BLaER1 (cell line): ENCODE measurements around the gene CREBRF.
"Not testable (repeated sequence)": the region's sequence is repeated elsewhere in the genome, so short reads cannot be mapped to it uniquely, and the experiment has no call there.

Experiments
- H3K27ac ChIP-seq: shearing (Covaris generic); formaldehyde crosslinking; 2 replicates; pipeline ENCODE4 v1.8.1; 2022
- H3K27me3 ChIP-seq: shearing (Covaris generic); formaldehyde crosslinking; 2 replicates; pipeline ENCODE4 v1.8.1; 2022
- H3K36me3 ChIP-seq: shearing (Covaris generic); formaldehyde crosslinking; 2 replicates; pipeline ENCODE4 v1.8.1; 2022
- H3K4me1 ChIP-seq: shearing (Covaris generic); formaldehyde crosslinking; 2 replicates; pipeline ENCODE4 v1.8.1; 2022
- H3K4me2 ChIP-seq: shearing (Covaris generic); formaldehyde crosslinking; 2 replicates; pipeline ENCODE4 v1.8.1; 2022
- H3K4me3 ChIP-seq: shearing (Covaris generic); formaldehyde crosslinking; 2 replicates; pipeline ENCODE4 v1.8.1; 2022
- H3K9ac ChIP-seq: shearing (Covaris generic); formaldehyde crosslinking; 2 replicates; pipeline ENCODE4 v1.8.1; 2022
- H3K9me3 ChIP-seq: shearing (Covaris generic); formaldehyde crosslinking; 2 replicates; pipeline ENCODE4 v1.8.1; 2022
- H4K20me1 ChIP-seq: shearing (Covaris generic); formaldehyde crosslinking; 2 replicates; pipeline ENCODE4 v1.8.1; 2022
- Cebpa-rat ChIP-seq: shearing (Covaris generic); IDR thresholded peaks from 2 replicates; pipeline ENCODE4 v1.8.1; 2022

Gene CREBRF

GRCh38 chr5:173016598-173017046 lies 39.5 kb upstream of the CREBRF start:
- H3K4me2 ChIP-seq: no peak overlapping the region
- peaks cover 61% of the 10 kb centered on the region for H3K36me3 ChIP-seq
- no peak overlapping the region for H3K27ac ChIP-seq
- H4K20me1 ChIP-seq: peaks cover 98% of the 10 kb centered on the region
- no peak overlapping the region for H3K4me3 ChIP-seq
- H3K27me3 ChIP-seq: no peaks in the 10 kb centered on the region
- no peaks in the 10 kb centered on the region for H3K9me3 ChIP-seq
- no peaks in the 10 kb centered on the region for H3K4me1 ChIP-seq
- no peak overlapping the region for H3K9ac ChIP-seq
- no peak for TF ChIP-seq Cebpa-rat

- H3K4me3 ChIP-seq, H3K27me3 ChIP-seq, H3K4me2 ChIP-seq, H3K4me1 ChIP-seq, H3K9ac ChIP-seq, H3K27ac ChIP-seq, H3K9me3 ChIP-seq: not testable (repeated sequence)
- peaks cover 62% of the 10 kb centered on the region for H3K36me3 ChIP-seq
- H4K20me1 ChIP-seq: peaks cover 98% of the 10 kb centered on the region
These were observed 39.1 kb upstream of the CREBRF start for GRCh38 chr5:173017087-173017486.

DNA sequence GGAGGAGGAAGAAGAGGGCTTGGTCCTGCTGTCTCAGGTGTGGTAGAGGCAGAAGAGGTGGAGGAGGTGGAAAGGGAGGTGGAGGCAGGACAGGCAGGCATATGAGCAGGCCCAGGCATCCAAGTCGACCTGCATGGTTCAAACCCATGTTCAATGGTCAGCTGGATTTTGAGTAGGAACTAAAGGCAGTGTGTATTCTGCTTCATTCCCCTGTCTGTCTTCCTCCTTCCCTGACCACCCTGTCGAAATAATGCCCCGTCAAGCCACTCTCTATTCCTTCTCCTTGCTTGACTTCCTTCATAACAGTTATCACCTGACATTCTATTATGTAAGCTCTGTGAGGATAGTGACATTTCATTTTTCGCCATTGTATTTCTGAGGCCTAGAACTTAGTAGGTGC lies 37.8 kb upstream of the CREBRF start:
- H3K27ac ChIP-seq: no peak overlapping the region
- H4K20me1 ChIP-seq: peaks cover 98% of the 10 kb centered on the region
- no peak for TF ChIP-seq Cebpa-rat
- no peaks in the 10 kb centered on the region for H3K27me3 ChIP-seq
- H3K4me3 ChIP-seq: no peak overlapping the region
- H3K36me3 ChIP-seq: peaks cover 66% of the 10 kb centered on the region
- H3K4me1 ChIP-seq: no peaks in the 10 kb centered on the region
- no peak overlapping the region for H3K4me2 ChIP-seq
- no peak overlapping the region for H3K9ac ChIP-seq
- H3K9me3 ChIP-seq: no peaks in the 10 kb centered on the region

DNA sequence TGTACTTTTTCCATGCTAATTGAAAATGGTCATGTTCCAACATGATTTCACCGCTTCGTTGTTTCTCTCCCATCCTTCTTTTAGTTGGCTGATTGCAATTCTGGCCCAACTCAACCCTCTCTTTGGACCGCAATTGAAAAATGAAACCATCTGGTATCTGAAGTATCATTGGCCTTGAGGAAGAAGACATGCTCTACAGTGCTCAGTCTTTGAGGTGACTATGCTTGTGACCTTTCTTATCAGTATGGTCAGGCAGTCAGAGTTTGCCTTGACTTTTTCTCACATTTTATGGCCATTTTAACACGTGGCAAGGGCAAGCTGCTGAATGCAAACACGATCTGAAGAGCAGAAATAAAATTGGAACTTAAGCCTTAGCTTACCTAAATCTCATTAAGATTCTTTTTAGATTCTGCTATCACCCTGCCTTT lies 36.0 kb upstream of the CREBRF start:
- no peak overlapping the region for H3K4me2 ChIP-seq
- no peak for TF ChIP-seq Cebpa-rat
- H3K4me3 ChIP-seq: no peak overlapping the region
- H3K36me3 ChIP-seq: peaks cover 81% of the 10 kb centered on the region
- H3K27ac ChIP-seq: no peak overlapping the region
- H3K4me1 ChIP-seq: no peaks in the 10 kb centered on the region
- H3K9me3 ChIP-seq: no peaks in the 10 kb centered on the region
- H3K27me3 ChIP-seq: no peaks in the 10 kb centered on the region
- H4K20me1 ChIP-seq: peaks cover 100% of the 10 kb centered on the region
- no peak overlapping the region for H3K9ac ChIP-seq

DNA sequence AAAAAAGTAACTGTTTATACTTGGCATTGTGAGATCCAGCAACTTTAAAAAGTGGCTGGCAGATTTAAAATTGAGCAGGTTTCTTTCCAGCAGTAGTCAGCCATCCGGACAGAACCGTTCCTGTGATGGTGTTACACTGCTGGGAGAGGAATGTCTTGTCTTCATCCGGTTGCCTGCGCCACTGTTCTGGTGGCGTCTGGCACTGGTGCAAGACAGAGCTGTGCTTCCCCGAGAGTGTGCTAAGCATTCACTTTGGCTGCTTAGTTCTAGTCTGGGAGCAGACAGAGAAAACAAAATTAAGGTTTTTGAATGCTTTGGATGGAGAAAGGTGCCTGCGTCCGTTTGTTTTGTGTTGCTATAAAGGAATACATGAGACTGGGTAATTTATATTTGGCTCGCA lies 35.5 kb upstream of the CREBRF start:
- H3K4me3 ChIP-seq: no peak overlapping the region
- no peak overlapping the region for H3K27ac ChIP-seq
- no peak overlapping the region for H3K4me2 ChIP-seq
- H3K9ac ChIP-seq: no peak overlapping the region
- no peaks in the 10 kb centered on the region for H3K9me3 ChIP-seq
- TF ChIP-seq Cebpa-rat: no peak
- H3K36me3 ChIP-seq: peaks cover 83% of the 10 kb centered on the region
- H3K4me1 ChIP-seq: no peaks in the 10 kb centered on the region
- no peaks in the 10 kb centered on the region for H3K27me3 ChIP-seq
- H4K20me1 ChIP-seq: peaks cover 100% of the 10 kb centered on the region

DNA sequence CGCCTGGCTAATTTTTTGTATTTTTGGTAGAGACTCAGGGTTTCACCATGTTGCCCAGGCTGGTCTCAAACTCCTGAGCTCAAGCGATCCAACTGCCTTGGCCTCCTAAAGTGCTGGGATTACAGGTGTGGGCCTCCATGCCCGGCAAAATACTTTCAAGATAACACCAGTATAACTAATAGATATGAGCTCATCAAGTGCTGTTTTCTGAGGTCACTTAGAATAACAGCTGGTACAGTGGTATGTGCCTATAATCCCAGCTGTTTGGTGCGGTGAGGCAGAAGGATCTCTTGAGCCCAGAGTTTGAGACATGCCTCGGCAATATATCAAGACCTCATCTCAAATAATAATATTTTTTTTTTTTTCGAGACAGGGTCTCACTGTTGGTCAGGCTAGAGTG lies 30.5 kb upstream of the CREBRF start:
- Histone ChIP-seq H3K9ac (no peak overlapping the region), H3K4me1 (peaks cover 17% of the 10 kb centered on the region), H3K4me3 (no peak overlapping the region), H4K20me1 (peaks cover 100% of the 10 kb centered on the region), H3K36me3 (peaks cover 83% of the 10 kb centered on the region), H3K27me3 (no peaks in the 10 kb centered on the region), H3K27ac (no peak overlapping the region), H3K9me3 (no peaks in the 10 kb centered on the region), H3K4me2 (no peak overlapping the region)
- TF ChIP-seq Cebpa-rat: no peak

DNA sequence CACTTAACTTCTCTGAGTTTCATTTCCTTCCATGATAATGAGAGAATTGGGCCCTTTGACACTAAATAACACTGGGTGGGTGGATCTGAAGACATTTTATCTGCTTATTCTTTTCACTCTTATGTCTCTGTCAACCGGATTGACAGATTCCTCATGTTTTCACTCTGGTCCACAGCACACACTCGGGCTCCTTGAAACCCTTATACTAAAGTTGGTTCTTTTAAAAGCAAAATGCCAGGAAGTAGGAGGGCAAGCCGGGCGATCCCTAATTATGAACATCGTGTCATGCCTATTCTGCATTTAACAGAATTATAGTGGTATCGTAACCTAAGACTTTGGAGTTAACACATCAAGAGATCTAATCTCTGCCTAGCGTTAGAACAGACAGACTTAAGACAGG lies 28.2 kb upstream of the CREBRF start:
- H3K4me1 ChIP-seq: peaks cover 17% of the 10 kb centered on the region
- no peak for TF ChIP-seq Cebpa-rat
- H3K27me3 ChIP-seq: no peaks in the 10 kb centered on the region
- no peak overlapping the region for H3K27ac ChIP-seq
- no peaks in the 10 kb centered on the region for H3K9me3 ChIP-seq
- H3K4me3 ChIP-seq: no peak overlapping the region
- no peak overlapping the region for H3K4me2 ChIP-seq
- H3K36me3 ChIP-seq: peaks cover 78% of the 10 kb centered on the region
- H3K9ac ChIP-seq: no peak overlapping the region
- peaks cover 100% of the 10 kb centered on the region for H4K20me1 ChIP-seq

- H3K36me3 ChIP-seq: peaks cover 78% of the 10 kb centered on the region
- H3K4me2 ChIP-seq: peak overlapping the region; percentile 34
These were observed 27.3 kb upstream of the CREBRF start for GRCh38 chr5:173028811-173029327.

GRCh38 chr5:173029499-173029921 lies 26.6 kb upstream of the CREBRF start:
- Histone ChIP-seq H3K9ac (no peak overlapping the region), H3K9me3 (no peaks in the 10 kb centered on the region), H3K4me3 (no peak overlapping the region), H3K36me3 (peaks cover 80% of the 10 kb centered on the region), H3K27me3 (no peaks in the 10 kb centered on the region), H3K27ac (peak overlapping the region; percentile 33; the same call in 1 of the 2 replicates), H4K20me1 (peaks cover 100% of the 10 kb centered on the region), H3K4me1 (peaks cover 24% of the 10 kb centered on the region), H3K4me2 (peak overlapping the region; percentile 34)
- no peak for TF ChIP-seq Cebpa-rat

More at GRCh38 chr5:173028811-173029327, 27.3 kb upstream of the CREBRF start:
- Histone ChIP-seq H3K4me1 (peaks cover 18% of the 10 kb centered on the region), H3K27me3 (no peaks in the 10 kb centered on the region), H3K9me3 (no peaks in the 10 kb centered on the region), H3K9ac (no peak overlapping the region), H3K27ac (no peak overlapping the region), H4K20me1 (peaks cover 100% of the 10 kb centered on the region), H3K4me3 (no peak overlapping the region)
- no peak for TF ChIP-seq Cebpa-rat

GRCh38 chr5:173032096-173032495 lies 24.1 kb upstream of the CREBRF start:
- not testable (repeated sequence) for H3K4me3 ChIP-seq, H3K27me3 ChIP-seq, H3K9ac ChIP-seq, H3K4me2 ChIP-seq, H3K27ac ChIP-seq, H3K9me3 ChIP-seq
- peaks cover 88% of the 10 kb centered on the region for H4K20me1 ChIP-seq
- H3K36me3 ChIP-seq: peaks cover 81% of the 10 kb centered on the region
- peaks cover 43% of the 10 kb centered on the region for H3K4me1 ChIP-seq

DNA sequence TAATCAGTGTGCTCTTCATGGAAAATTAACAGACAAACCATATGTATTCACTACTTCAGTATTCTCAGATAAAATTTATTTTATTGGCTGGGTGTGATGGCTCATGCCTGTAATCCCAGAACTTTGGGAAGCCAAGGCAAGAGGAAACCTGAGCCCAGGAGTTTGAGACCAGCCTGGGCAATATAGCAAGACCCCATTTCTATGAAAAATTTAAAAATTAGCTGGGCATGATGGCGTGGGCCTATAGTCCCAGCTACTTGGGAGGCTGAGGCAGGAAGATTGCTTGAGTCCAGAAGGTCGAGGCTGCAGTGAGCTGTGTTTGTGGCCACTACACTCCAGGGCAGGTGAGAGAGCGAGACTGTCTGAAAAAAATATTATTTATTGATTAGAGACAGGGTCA lies 23.4 kb upstream of the CREBRF start:
- Histone ChIP-seq H3K36me3 (peaks cover 76% of the 10 kb centered on the region), H3K9ac (no peak overlapping the region), H4K20me1 (peaks cover 82% of the 10 kb centered on the region), H3K4me3 (no peak overlapping the region), H3K27me3 (no peaks in the 10 kb centered on the region), H3K27ac (no peak overlapping the region), H3K4me1 (peaks cover 43% of the 10 kb centered on the region), H3K9me3 (no peaks in the 10 kb centered on the region), H3K4me2 (no peak overlapping the region)
- no peak for TF ChIP-seq Cebpa-rat
